ENCODE measurements around the gene CREB3L2. TPM values are rescaled to one million over a fixed set of nuclear protein-coding genes. Genes with fewer than 3 reads are reported as not detected.

CREB3L2 gene
- total RNA-seq, 2 donors from 2014 or later: 45.8 to 46.0 TPM

GRCh38 chr7:137966641-137967142 lies 35.2 kb downstream of the CREB3L2 start:
- Histone ChIP-seq H3K27ac (no peak overlapping the region), H3K9me3 (no peaks in the 10 kb centered on the region), H3K4me1 (no peaks in the 10 kb centered on the region), H3K36me3 (no peaks in the 10 kb centered on the region), H3K9ac (ENCODE audit: low read depth in 2 of 2, low read length in 2 of 2) (no peak overlapping the region), H3K4me3 (no peak overlapping the region), H3K27me3 (no peaks in the 10 kb centered on the region)
- intact Hi-C loops (cut with DNase I): no loop called here
- TF ChIP-seq, protein P1, sequence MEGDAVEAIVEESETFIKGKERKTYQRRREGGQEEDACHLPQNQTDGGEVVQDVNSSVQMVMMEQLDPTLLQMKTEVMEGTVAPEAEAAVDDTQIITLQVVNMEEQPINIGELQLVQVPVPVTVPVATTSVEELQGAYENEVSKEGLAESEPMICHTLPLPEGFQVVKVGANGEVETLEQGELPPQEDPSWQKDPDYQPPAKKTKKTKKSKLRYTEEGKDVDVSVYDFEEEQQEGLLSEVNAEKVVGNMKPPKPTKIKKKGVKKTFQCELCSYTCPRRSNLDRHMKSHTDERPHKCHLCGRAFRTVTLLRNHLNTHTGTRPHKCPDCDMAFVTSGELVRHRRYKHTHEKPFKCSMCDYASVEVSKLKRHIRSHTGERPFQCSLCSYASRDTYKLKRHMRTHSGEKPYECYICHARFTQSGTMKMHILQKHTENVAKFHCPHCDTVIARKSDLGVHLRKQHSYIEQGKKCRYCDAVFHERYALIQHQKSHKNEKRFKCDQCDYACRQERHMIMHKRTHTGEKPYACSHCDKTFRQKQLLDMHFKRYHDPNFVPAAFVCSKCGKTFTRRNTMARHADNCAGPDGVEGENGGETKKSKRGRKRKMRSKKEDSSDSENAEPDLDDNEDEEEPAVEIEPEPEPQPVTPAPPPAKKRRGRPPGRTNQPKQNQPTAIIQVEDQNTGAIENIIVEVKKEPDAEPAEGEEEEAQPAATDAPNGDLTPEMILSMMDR (IDR thresholded peaks at IDR 0.05): no peak
- no peak for DNase-seq

GRCh38 chr7:137965942-137966640 lies 35.8 kb downstream of the CREB3L2 start:
- DNase-seq: no peak
- H3K9ac ChIP-seq (ENCODE audit: low read depth in 2 of 2, low read length in 2 of 2): no peak overlapping the region
- intact Hi-C loops (cut with DNase I): no loop called here
- no peak overlapping the region for H3K4me3 ChIP-seq
- no peaks in the 10 kb centered on the region for H3K4me1 ChIP-seq
- no peak overlapping the region for H3K27ac ChIP-seq
- no peaks in the 10 kb centered on the region for H3K36me3 ChIP-seq
- H3K27me3 ChIP-seq: no peaks in the 10 kb centered on the region
- no peaks in the 10 kb centered on the region for H3K9me3 ChIP-seq
- TF ChIP-seq, protein P1 (IDR thresholded peaks at IDR 0.05): no peak

DNA sequence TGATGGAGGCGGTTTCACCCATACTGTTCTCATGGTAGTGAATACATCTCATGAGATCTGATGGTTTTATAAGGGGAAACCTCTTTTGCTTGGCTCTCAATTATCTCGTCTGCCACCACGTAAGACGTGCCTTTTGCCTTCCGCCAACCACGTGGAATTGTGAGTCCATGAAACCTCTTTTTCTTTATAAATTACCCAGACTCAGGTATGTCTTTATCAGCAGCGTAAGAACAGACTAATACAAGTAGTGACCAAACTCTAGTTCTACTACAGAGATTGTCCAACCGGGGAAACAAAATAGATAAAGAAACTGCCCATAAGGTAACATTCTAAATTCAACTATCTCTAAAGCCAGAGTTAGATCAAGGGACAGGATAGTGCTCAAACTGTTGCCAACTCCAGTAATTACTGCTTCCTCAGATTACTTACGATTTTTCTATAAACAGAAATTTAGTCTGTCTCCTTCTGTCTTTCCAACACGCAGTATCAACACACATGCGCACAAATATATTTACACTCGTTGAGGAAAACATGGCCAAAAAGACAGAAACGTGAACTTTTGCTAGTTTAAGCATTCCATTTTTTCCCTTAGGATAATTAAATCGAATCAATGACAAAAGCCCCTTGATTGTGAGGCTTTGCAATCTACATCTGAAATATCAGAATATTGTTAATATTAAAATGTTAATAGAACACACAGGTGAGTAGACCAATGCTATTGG lies 36.9 kb downstream of the CREB3L2 start:
- intact Hi-C loops (cut with DNase I): no loop called here
- Histone ChIP-seq H3K36me3 (no peaks in the 10 kb centered on the region), H3K4me3 (no peak overlapping the region), H3K27ac (no peak overlapping the region), H3K9me3 (no peaks in the 10 kb centered on the region), H3K4me1 (no peaks in the 10 kb centered on the region), H3K27me3 (no peaks in the 10 kb centered on the region), H3K9ac (ENCODE audit: low read depth in 2 of 2, low read length in 2 of 2) (no peak overlapping the region)
- DNase-seq: no peak
- TF ChIP-seq, protein P1 (IDR thresholded peaks at IDR 0.05): no peak

- no peak overlapping the region for H3K27ac ChIP-seq
- no peaks in the 10 kb centered on the region for H3K9me3 ChIP-seq
- TF ChIP-seq, protein P1 (IDR thresholded peaks at IDR 0.05): no peak
- H3K36me3 ChIP-seq: no peaks in the 10 kb centered on the region
- H3K4me1 ChIP-seq: no peaks in the 10 kb centered on the region
- H3K4me3 ChIP-seq: no peak overlapping the region
- H3K9ac ChIP-seq (ENCODE audit: low read depth in 2 of 2, low read length in 2 of 2): no peak overlapping the region
- no peak for DNase-seq
- intact Hi-C loops (cut with DNase I): no loop called here
- H3K27me3 ChIP-seq: no peaks in the 10 kb centered on the region
Observed at GRCh38 chr7:137962875-137963507, 38.9 kb downstream of the CREB3L2 start.

DNA sequence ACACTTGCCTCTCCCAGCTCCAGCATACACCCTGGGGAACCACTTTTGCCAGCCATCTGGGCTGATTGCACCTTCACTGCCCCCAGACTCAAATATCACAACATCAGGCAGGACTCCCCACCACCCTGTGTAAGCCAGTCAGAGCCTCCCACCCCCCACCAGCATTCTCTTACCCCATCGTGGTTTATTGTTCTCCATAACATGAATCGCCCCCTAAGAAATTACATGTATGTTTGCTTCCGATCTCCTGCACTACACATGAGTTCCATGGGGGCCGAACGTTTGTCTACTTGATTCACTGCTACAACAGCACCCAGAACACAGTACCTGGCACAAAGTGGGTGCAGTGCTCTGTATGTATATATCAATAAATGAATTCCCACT lies 39.4 kb downstream of the CREB3L2 start:
- Histone ChIP-seq H3K4me1 (no peaks in the 10 kb centered on the region), H3K4me3 (no peak overlapping the region), H3K9ac (ENCODE audit: low read depth in 2 of 2, low read length in 2 of 2) (no peak overlapping the region), H3K27me3 (no peaks in the 10 kb centered on the region), H3K9me3 (no peaks in the 10 kb centered on the region), H3K27ac (no peak overlapping the region), H3K36me3 (no peaks in the 10 kb centered on the region)
- no peak for DNase-seq
- intact Hi-C loops (cut with DNase I): no loop called here
- TF ChIP-seq, protein P1 (IDR thresholded peaks at IDR 0.05): no peak

Measured in colonic mucosa (tissue), 4 donors.